ENCODE measurements around the gene SMPD3. TPM values are rescaled to one million over a fixed set of nuclear protein-coding genes. Genes with fewer than 3 reads are reported as not detected.

The SMPD3 gene
- total RNA-seq, 1 experiment from 2014 or later = 0.70 TPM

- H2BK5ac ChIP-seq (ENCODE audit: insufficient read length, low read length) = no peak overlapping the region
These were observed 24.3 kb upstream of the SMPD3 start for GRCh38 chr16:68472581-68472980.

More at GRCh38 chr16:68472581-68472980, 24.3 kb upstream of the SMPD3 start:
- no peak overlapping the region for H2AFZ ChIP-seq (ENCODE audit: low read length)
- H2BK120ac ChIP-seq (ENCODE audit: low read depth, low read length, poor library complexity, severe bottlenecking) = no peak overlapping the region
- no peaks in the 10 kb centered on the region for H3K23me2 ChIP-seq (ENCODE audit: insufficient read length, low read depth, low read length, poor library complexity, severe bottlenecking)
- peaks cover 0 to 3% (median 2%) of the 10 kb centered on the region in 3 experiments; a peak in 3 of 7 replicates for H3K36me3 Mint-ChIP-seq (ENCODE audit: insufficient read depth in 1 of 3, low read depth in 3 of 3)
- no peak overlapping the region for H2BK15ac ChIP-seq (ENCODE audit: low read depth, low read length)
- no peaks in the 10 kb centered on the region for H3K4me1 ChIP-seq (ENCODE audit: insufficient read depth, low read length)
- no peak overlapping the region for H3K27ac ChIP-seq (ENCODE audit: insufficient read length, low read depth, low read length)
- no peak overlapping the region for H2BK12ac ChIP-seq (ENCODE audit: insufficient read length, low read depth, low read length)
- H4K20me1 ChIP-seq (ENCODE audit: control insufficient read depth, insufficient read depth, insufficient read length) = no peaks in the 10 kb centered on the region
- no peak overlapping the region for H4K5ac ChIP-seq (ENCODE audit: insufficient read length, low read depth, low read length)
- no peak overlapping the region for H3K18ac ChIP-seq (ENCODE audit: insufficient read length, low read depth, low read length)
- no peak overlapping the region for H2BK20ac ChIP-seq (ENCODE audit: low read depth, low read length, poor library complexity, severe bottlenecking)
- no peak overlapping the region for H3K23ac ChIP-seq (ENCODE audit: insufficient read length, low read depth, low read length)
- H3K79me1 ChIP-seq (ENCODE audit: insufficient read depth, low read depth, low read length, poor library complexity, severe bottlenecking) = no peaks in the 10 kb centered on the region
- no peak overlapping the region for H3K4ac ChIP-seq (ENCODE audit: low read depth, low read length)
- H3K27ac Mint-ChIP-seq = no peak overlapping the region
- no peak for DNase-seq
- TF ChIP-seq, protein P1, sequence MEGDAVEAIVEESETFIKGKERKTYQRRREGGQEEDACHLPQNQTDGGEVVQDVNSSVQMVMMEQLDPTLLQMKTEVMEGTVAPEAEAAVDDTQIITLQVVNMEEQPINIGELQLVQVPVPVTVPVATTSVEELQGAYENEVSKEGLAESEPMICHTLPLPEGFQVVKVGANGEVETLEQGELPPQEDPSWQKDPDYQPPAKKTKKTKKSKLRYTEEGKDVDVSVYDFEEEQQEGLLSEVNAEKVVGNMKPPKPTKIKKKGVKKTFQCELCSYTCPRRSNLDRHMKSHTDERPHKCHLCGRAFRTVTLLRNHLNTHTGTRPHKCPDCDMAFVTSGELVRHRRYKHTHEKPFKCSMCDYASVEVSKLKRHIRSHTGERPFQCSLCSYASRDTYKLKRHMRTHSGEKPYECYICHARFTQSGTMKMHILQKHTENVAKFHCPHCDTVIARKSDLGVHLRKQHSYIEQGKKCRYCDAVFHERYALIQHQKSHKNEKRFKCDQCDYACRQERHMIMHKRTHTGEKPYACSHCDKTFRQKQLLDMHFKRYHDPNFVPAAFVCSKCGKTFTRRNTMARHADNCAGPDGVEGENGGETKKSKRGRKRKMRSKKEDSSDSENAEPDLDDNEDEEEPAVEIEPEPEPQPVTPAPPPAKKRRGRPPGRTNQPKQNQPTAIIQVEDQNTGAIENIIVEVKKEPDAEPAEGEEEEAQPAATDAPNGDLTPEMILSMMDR (conservative IDR thresholded peaks at IDR 0.05) = no peak
- no peaks in the 10 kb centered on the region for H3K79me2 ChIP-seq (ENCODE audit: insufficient read depth, low read length)
- H4K91ac ChIP-seq (ENCODE audit: insufficient read length, low read depth, low read length) = no peak overlapping the region
- peaks cover 5 to 7% of the 10 kb centered on the region in 2 experiments for H3K4me1 Mint-ChIP-seq
- H3K4me3 Mint-ChIP-seq = no peak overlapping the region
- H3K56ac ChIP-seq (ENCODE audit: insufficient read length, low read depth, low read length) = no peak overlapping the region
- H3K9me3 ChIP-seq (ENCODE audit: control insufficient read depth, low read depth, low read length) = no peaks in the 10 kb centered on the region
- H3K9me3 Mint-ChIP-seq = peaks cover under 1 to 3% of the 10 kb centered on the region in 2 experiments; a peak in 2 of 5 replicates
- no peaks in the 10 kb centered on the region for H3K27me3 ChIP-seq (ENCODE audit: insufficient read depth, low read length)
- H3K9ac ChIP-seq (ENCODE audit: extremely low read depth, insufficient read length, low read length) = no peak overlapping the region
- no peak overlapping the region for H3K14ac ChIP-seq (ENCODE audit: insufficient read depth, low read length)
- H3K4me2 ChIP-seq (ENCODE audit: insufficient read depth, insufficient read length, low read length) = no peak overlapping the region
- WGBS (ENCODE audit: extremely low coverage, insufficient read length, low lambda C conversion rate) = no CpG with 5 or more reads among the region's 5 CpGs
- H3T11ph ChIP-seq (ENCODE audit: low read length) = no peak overlapping the region
- no peak overlapping the region for H2AK5ac ChIP-seq (ENCODE audit: insufficient read length, low read length)
- H3K27me3 Mint-ChIP-seq (ENCODE audit: low read depth) = peaks cover 10% of the 10 kb centered on the region
- no peak overlapping the region for H4K8ac ChIP-seq (replicated peaks; ENCODE audit: insufficient read length, low read depth, low read length)
